ENCODE data around the gene CPA1.

GRCh38 chr7:130365088-130365487 lies 15.2 kb upstream of the CPA1 start:
- TF ChIP-seq CTCF (IDR thresholded peaks at IDR 0.05; ENCODE audit: low read depth, low read length, poor library complexity, severe bottlenecking) (no peak), EZH2phosphoT487 (IDR thresholded peaks at IDR 0.05; ENCODE audit: borderline replicate concordance, low read length) (no peak)

Measured in DOHH2 (cell line).